GM12873 (cell line): ENCODE measurements around the gene MUC5B.

ENCODE experiments used
- TF ChIP-seq, protein P1 (sequence below): IDR thresholded peaks from 2 replicates; pipeline ENCODE4 v1.5.1; 2012; ENCODE audit warnings: low read depth, mild to moderate bottlenecking, moderate library complexity, low read length, control low read depth; ENCODE audit not compliant: insufficient read depth; ENCODE audit errors: missing control alignments

The MUC5B gene

DNA sequence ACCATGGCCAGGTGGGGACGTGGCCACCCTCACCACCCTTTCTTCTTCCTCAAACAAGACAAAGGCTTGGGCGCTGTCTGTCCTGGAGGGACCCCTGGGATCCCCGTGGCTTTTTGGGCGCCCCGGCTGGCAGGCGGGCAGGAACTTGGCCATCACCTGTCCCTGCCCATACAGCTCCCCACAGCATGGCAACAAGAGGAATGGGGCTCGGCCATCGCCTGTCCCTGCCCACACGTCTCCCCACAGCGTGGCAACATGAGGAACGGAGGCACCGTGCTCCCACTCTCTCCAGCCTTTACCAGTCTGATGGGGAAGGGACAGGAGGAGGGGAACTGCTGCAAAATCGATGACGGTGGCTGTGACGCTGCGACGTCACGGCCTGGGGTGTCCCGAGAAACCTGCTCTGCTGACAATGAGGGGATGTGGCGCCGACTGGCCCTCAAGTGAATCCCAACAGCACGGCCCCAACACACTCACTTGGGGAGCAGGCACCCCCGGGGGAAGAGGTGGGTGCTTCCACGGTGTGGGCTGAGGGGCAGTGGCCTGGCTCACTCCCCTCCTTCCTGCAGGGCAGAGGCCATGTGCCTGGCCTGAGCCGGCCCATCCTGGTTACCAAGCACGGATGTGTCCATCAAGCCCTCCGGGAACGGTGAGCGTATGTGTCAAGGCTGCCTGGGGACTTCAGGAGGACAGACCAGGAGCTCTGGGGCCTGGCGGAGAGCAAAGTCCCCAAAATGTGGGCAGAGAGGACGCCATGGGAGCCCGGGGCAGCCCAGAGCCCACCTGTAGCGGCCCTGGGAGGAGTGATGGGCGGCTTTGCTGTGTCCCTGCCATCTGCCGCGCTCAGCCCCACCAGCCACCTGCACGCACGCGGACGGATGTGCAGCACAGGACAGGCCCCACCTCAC lies 56.2 kb downstream of the MUC5B start:
- TF ChIP-seq, protein P1, sequence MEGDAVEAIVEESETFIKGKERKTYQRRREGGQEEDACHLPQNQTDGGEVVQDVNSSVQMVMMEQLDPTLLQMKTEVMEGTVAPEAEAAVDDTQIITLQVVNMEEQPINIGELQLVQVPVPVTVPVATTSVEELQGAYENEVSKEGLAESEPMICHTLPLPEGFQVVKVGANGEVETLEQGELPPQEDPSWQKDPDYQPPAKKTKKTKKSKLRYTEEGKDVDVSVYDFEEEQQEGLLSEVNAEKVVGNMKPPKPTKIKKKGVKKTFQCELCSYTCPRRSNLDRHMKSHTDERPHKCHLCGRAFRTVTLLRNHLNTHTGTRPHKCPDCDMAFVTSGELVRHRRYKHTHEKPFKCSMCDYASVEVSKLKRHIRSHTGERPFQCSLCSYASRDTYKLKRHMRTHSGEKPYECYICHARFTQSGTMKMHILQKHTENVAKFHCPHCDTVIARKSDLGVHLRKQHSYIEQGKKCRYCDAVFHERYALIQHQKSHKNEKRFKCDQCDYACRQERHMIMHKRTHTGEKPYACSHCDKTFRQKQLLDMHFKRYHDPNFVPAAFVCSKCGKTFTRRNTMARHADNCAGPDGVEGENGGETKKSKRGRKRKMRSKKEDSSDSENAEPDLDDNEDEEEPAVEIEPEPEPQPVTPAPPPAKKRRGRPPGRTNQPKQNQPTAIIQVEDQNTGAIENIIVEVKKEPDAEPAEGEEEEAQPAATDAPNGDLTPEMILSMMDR: no peak

DNA sequence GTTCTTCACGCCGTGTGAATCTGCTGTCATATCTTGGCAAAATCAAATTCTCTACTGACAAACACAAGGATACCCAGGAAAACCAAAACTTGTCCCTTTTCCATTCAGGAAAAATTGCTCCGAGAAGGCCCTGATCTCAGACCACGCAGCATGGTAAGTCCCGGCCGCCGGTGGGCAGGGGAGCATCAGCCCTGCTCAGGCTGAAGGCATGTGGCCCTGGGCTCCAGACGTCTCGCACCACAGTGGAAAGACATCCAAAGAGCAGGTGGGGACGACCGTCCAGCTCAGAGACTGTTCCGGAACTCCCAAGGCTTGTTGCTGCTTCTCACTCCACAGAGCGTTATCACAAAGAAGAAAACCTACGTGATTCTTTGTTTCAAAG lies 56.8 kb downstream of the MUC5B start:
- TF ChIP-seq, protein P1: no peak

DNA sequence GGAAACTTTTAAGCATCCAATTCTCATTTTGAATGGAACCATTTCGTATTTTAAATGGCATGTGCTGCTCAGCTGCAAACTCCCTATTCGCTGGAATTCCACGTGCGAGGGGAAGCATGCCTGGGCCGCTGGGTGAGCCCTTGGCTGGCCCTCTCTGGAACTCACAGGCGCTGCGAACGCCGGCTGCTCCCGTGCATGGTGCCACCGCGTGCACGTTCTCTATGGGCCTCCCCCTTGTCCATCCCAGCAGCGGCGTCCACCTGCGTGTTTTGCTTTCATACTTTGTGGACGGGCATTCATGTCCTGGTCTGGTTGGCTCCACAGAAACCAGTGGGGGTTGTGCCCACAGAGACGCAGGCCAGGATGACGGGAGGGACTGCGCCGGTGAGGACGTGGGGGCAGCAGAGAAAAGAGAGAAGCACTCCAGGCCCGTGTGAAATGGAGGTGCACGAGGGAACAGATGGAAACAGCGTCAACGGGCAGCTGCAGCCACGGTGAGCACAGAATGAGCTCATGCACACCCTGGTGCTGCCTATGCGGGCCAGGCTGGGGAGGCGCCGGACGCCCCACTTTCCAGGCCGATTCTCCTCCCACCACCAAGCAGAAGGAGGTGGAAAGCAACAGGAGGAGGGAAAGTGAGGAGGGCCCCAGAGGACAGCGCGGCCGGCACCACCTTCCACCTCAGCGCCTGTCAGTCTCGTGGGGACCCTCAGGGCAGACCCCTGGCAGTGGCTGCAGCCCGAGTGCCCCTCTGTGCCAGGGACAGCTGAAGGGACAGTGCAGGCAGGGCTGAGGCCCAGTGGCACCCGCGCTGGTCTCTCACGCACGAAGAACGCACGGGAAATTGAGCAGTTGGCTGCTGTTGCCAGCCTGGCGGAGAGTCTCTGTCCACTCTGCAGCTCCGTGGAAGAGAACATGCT lies 57.5 kb downstream of the MUC5B start:
- TF ChIP-seq, protein P1: no peak

DNA sequence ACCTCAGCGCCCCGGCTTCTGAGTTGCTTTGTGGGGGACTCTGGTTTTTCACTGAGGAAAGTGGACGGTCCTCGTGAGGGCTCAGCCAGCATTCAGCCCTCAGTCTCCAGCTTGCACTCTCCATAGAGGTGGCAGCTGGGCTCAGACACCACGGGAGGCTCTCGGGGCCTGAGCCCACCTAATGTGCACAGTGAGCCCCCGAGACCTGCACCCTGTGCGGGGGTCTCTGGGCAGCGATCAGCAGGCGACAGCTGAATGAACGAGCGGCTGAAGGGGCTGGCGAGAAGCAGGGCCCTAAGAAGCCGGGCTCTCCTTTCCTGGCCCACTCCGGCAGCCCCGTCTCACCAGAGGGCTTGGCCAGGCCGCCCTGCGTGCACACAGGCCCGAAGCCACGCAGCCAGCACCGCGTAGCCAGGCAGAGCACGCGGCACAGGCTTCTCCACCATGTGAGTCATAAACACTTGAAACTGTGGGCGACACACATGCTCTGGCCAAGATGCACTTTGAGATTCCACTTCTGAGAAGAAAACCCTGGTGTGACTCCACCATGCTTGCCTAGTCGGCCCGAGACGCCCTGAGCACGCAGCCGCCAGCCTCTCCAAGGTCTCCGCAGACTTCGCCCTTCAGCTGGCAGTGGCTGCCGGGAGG lies 58.6 kb downstream of the MUC5B start:
- TF ChIP-seq, protein P1: no peak

DNA sequence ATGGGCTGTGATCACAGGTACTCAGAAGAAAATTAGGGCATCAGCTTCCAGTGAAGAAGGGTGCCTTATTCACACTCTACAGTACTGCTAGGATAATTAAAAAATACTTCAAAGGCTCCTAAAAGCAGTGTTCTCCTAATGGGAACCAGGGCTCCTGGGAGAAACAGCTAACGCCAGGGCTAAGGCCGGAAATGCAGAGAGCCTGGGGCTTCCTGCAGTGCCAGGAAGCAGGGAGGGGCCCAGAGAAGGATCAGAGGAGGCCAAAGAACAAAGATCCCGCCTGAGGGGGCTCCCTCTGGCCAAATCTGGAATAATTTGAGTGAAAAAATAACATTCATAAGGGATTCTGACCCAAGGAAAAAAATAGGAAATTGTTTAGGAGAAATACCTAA lies 59.1 kb downstream of the MUC5B start:
- TF ChIP-seq, protein P1: no peak

DNA sequence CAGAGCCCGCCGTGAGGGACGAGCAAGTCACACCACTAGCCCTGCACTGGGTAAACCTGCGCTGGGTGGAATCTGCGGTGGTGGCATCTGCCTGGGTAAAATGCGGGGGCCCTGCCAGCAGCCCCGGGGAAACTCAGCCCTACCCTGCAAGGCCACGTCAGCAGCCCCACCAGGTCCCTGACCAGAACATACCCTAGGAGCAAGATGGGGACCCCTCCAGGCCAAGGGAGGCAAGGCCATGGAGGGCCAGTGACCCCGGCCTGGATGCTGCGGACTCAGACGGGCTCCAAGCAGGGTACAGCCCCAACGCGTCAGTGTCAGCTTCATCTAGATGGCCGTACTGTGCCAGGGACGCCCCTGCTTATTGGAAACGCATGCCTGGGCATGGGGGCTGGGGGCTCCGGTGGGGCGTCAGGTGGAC lies 60.2 kb downstream of the MUC5B start:
- TF ChIP-seq, protein P1: no peak

DNA sequence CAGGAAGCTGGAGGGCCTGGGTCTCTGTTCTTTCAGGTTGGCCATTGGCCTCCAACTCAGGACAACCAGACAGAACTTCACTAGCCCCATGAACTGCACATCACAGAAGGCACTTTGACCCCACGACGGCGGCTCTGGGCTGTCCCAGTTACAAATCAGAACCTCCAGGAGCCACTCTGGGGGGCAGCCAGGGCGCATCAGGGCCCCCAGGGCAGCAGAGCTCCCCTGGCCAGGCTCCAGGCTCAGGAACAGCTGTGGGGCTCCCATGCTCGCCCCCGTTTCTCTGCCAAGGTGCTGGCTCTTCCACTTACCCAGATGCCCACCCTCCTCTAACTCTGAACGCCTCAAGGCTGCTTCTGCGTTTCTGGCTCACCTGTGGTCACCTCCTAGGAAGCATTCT lies 61.0 kb downstream of the MUC5B start:
- TF ChIP-seq, protein P1: no peak
